Activated T-helper 1 cell treated with anti-CD3 and anti-CD28 coated beads, Interleukin-12 subunit alpha, Interleukin-12 subunit beta, Interleukin-2, Interleukin-4 antibody, amounts not matched to agents 30 ng/mL and 10 ng/mL and 1 ng/mL, durations not matched to agents 14 hours and 24 hours and 36 hours (primary cell): Measurements from ENCODE around the gene CREBRF. TPM values are rescaled to one million over a fixed set of nuclear protein-coding genes. Genes with fewer than 3 reads are reported as not detected.
"Not testable (repeated sequence)": the region's sequence is repeated elsewhere in the genome, so short reads cannot be mapped to it uniquely, and the experiment has no call there.

Experiments used
- DNase-seq: peaks from one replicate; pipeline ENCODE4 v3.0.0; 2021; ENCODE audit warnings: low spot score
- H3K27ac Mint-ChIP-seq: one replicate; pipeline ENCODE4 v1.8.0; 2021; ENCODE audit warnings: mild to moderate bottlenecking, mixed read lengths
- H3K27me3 Mint-ChIP-seq: one replicate; pipeline ENCODE4 v1.8.0; 2022; ENCODE audit warnings: mild to moderate bottlenecking, moderate library complexity, mixed read lengths; ENCODE audit not compliant: insufficient read depth
- H3K36me3 Mint-ChIP-seq: one replicate; pipeline ENCODE4 v1.8.0; 2021; ENCODE audit warnings: low read depth, mixed read lengths
- H3K4me1 Mint-ChIP-seq: one replicate; pipeline ENCODE4 v1.8.0; 2021; ENCODE audit warnings: low read depth, mixed read lengths
- H3K4me3 Mint-ChIP-seq: one replicate; pipeline ENCODE4 v1.8.0; 2021; ENCODE audit warnings: mild to moderate bottlenecking, moderate library complexity, mixed read lengths
- H3K9me3 Mint-ChIP-seq: one replicate; pipeline ENCODE4 v1.8.0; 2021; ENCODE audit warnings: mixed read lengths
- intact Hi-C: fragments of 100-400 bp; cut with micrococcal nuclease; formaldehyde crosslinking; loops from one replicate; pipeline ENCODE4 v1.15.1; 2024
- total RNA-seq: library from RNA; stranded (reverse); gene quantifications from 2 replicates; pipeline ENCODE4 v1.2.3, GENCODE V29; 2022

The CREBRF gene
- total RNA-seq, 1 donor from 2014 or later: 7.4 TPM

GRCh38 chr5:173153842-173154241 lies 97.7 kb downstream of the CREBRF start:
- peaks cover 31% of the 10 kb centered on the region for H3K36me3 Mint-ChIP-seq

GRCh38 chr5:173154619-173155018 lies 98.5 kb downstream of the CREBRF start:
- H3K27ac Mint-ChIP-seq, DNase-seq, H3K9me3 Mint-ChIP-seq, intact Hi-C loops, H3K4me1 Mint-ChIP-seq, H3K4me3 Mint-ChIP-seq, H3K27me3 Mint-ChIP-seq: not testable (repeated sequence)
- peaks cover 27% of the 10 kb centered on the region for H3K36me3 Mint-ChIP-seq

More at GRCh38 chr5:173153842-173154241, 97.7 kb downstream of the CREBRF start:
- no peak overlapping the region for H3K4me3 Mint-ChIP-seq
- H3K27ac Mint-ChIP-seq: no peak overlapping the region
- no peaks in the 10 kb centered on the region for H3K4me1 Mint-ChIP-seq
- H3K9me3 Mint-ChIP-seq: no peaks in the 10 kb centered on the region
- intact Hi-C loops: no loop called here
- H3K27me3 Mint-ChIP-seq: no peaks in the 10 kb centered on the region
- no peak for DNase-seq

- Mint-ChIP-seq H3K27me3 (no peaks in the 10 kb centered on the region), H3K4me3 (no peak overlapping the region), H3K9me3 (no peaks in the 10 kb centered on the region), H3K4me1 (no peaks in the 10 kb centered on the region), H3K36me3 (peaks cover 27% of the 10 kb centered on the region), H3K27ac (no peak overlapping the region)
- intact Hi-C loops: no loop called here
- no peak for DNase-seq
Measured at GRCh38 chr5:173155912-173156311, 99.8 kb downstream of the CREBRF start.

GRCh38 chr5:173158366-173158765 lies 102.2 kb downstream of the CREBRF start:
- Mint-ChIP-seq H3K27me3 (no peaks in the 10 kb centered on the region), H3K27ac (no peak overlapping the region), H3K4me1 (no peaks in the 10 kb centered on the region), H3K36me3 (peaks cover 27% of the 10 kb centered on the region), H3K9me3 (no peaks in the 10 kb centered on the region), H3K4me3 (no peak overlapping the region)
- no peak for DNase-seq
- intact Hi-C loops: no loop called here

- no peaks in the 10 kb centered on the region for H3K9me3 Mint-ChIP-seq
- no peak overlapping the region for H3K4me3 Mint-ChIP-seq
- H3K4me1 Mint-ChIP-seq: no peaks in the 10 kb centered on the region
- H3K27me3 Mint-ChIP-seq: no peaks in the 10 kb centered on the region
- no peak overlapping the region for H3K27ac Mint-ChIP-seq
- intact Hi-C loops: no loop called here
- H3K36me3 Mint-ChIP-seq: peaks cover 25% of the 10 kb centered on the region
- no peak for DNase-seq
Measured at GRCh38 chr5:173159256-173159655, 103.1 kb downstream of the CREBRF start.

GRCh38 chr5:173161148-173161547 lies 105.0 kb downstream of the CREBRF start:
- no peaks in the 10 kb centered on the region for H3K4me1 Mint-ChIP-seq
- DNase-seq: no peak
- no peak overlapping the region for H3K4me3 Mint-ChIP-seq
- H3K36me3 Mint-ChIP-seq: peaks cover 20% of the 10 kb centered on the region
- no peaks in the 10 kb centered on the region for H3K9me3 Mint-ChIP-seq
- H3K27me3 Mint-ChIP-seq: no peaks in the 10 kb centered on the region
- intact Hi-C loops: no loop called here
- no peak overlapping the region for H3K27ac Mint-ChIP-seq

- Mint-ChIP-seq H3K36me3 (peaks cover 16% of the 10 kb centered on the region), H3K27me3 (no peaks in the 10 kb centered on the region), H3K9me3 (no peaks in the 10 kb centered on the region), H3K4me1 (no peaks in the 10 kb centered on the region), H3K4me3 (no peak overlapping the region), H3K27ac (no peak overlapping the region)
- DNase-seq: no peak
- intact Hi-C loops: no loop called here
Measured at GRCh38 chr5:173163219-173163618, 107.1 kb downstream of the CREBRF start.

- H3K36me3 Mint-ChIP-seq: peaks cover 13% of the 10 kb centered on the region
- H3K4me1 Mint-ChIP-seq: no peaks in the 10 kb centered on the region
- DNase-seq: no peak
- no peaks in the 10 kb centered on the region for H3K9me3 Mint-ChIP-seq
- H3K4me3 Mint-ChIP-seq: no peak overlapping the region
- no peaks in the 10 kb centered on the region for H3K27me3 Mint-ChIP-seq
- intact Hi-C loops: no loop called here
- H3K27ac Mint-ChIP-seq: no peak overlapping the region
Measured at GRCh38 chr5:173165177-173166016, 109.2 kb downstream of the CREBRF start.

- no peaks in the 10 kb centered on the region for H3K4me1 Mint-ChIP-seq
- H3K36me3 Mint-ChIP-seq: no peaks in the 10 kb centered on the region
- no peaks in the 10 kb centered on the region for H3K27me3 Mint-ChIP-seq
- intact Hi-C loops: no loop called here
- no peak for DNase-seq
- H3K4me3 Mint-ChIP-seq: no peak overlapping the region
- no peak overlapping the region for H3K27ac Mint-ChIP-seq
- H3K9me3 Mint-ChIP-seq: peaks cover 5% of the 10 kb centered on the region
Measured at GRCh38 chr5:173172166-173172565, 116.0 kb downstream of the CREBRF start.

GRCh38 chr5:173175523-173175922 lies 119.4 kb downstream of the CREBRF start:
- no peaks in the 10 kb centered on the region for H3K27me3 Mint-ChIP-seq
- peaks cover 5% of the 10 kb centered on the region for H3K9me3 Mint-ChIP-seq
- H3K4me3 Mint-ChIP-seq: no peak overlapping the region
- no peaks in the 10 kb centered on the region for H3K4me1 Mint-ChIP-seq
- intact Hi-C loops: no loop called here
- no peaks in the 10 kb centered on the region for H3K36me3 Mint-ChIP-seq
- no peak overlapping the region for H3K27ac Mint-ChIP-seq
- DNase-seq: no peak

GRCh38 chr5:173178369-173178910 lies 122.3 kb downstream of the CREBRF start:
- no peak overlapping the region for H3K4me3 Mint-ChIP-seq

GRCh38 chr5:173180331-173180730 lies 124.2 kb downstream of the CREBRF start:
- DNase-seq: no peak
- no peaks in the 10 kb centered on the region for H3K36me3 Mint-ChIP-seq
- H3K4me3 Mint-ChIP-seq: no peak overlapping the region
- no peaks in the 10 kb centered on the region for H3K9me3 Mint-ChIP-seq
- intact Hi-C loops: no loop called here
- H3K27ac Mint-ChIP-seq: no peak overlapping the region
- H3K27me3 Mint-ChIP-seq: no peaks in the 10 kb centered on the region
- no peaks in the 10 kb centered on the region for H3K4me1 Mint-ChIP-seq

More at GRCh38 chr5:173178369-173178910, 122.3 kb downstream of the CREBRF start:
- DNase-seq: no peak
- intact Hi-C loops: no loop called here
- H3K36me3 Mint-ChIP-seq: no peaks in the 10 kb centered on the region
- H3K27ac Mint-ChIP-seq: no peak overlapping the region
- H3K4me1 Mint-ChIP-seq: no peaks in the 10 kb centered on the region
- H3K27me3 Mint-ChIP-seq: no peaks in the 10 kb centered on the region
- H3K9me3 Mint-ChIP-seq: no peaks in the 10 kb centered on the region

GRCh38 chr5:173187054-173187743 lies 131.0 kb downstream of the CREBRF start:
- intact Hi-C loops: no loop called here
- Mint-ChIP-seq H3K27me3 (peaks cover 3% of the 10 kb centered on the region), H3K27ac (no peak overlapping the region), H3K4me1 (no peaks in the 10 kb centered on the region), H3K9me3 (no peaks in the 10 kb centered on the region), H3K4me3 (no peak overlapping the region), H3K36me3 (no peaks in the 10 kb centered on the region)
- DNase-seq: no peak
